Retinal pigment epithelial cell (primary cell): ENCODE measurements around the gene CELF4.
A peak's percentile ranks its signal among the peaks of the same experiment; 100 is the strongest.

Source experiments
- DNase-seq: peaks from one replicate; pipeline ENCODE4 v3.0.0-alpha.2; 2010; ENCODE audit warnings: low read depth
- H3K4me3 ChIP-seq: 2 replicates; pipeline ENCODE4 v1.5.1; 2011; ENCODE audit warnings: mild to moderate bottlenecking, low read length, control low read depth, moderate library complexity
- TF ChIP-seq, protein P1 (sequence below): conservative IDR thresholded peaks from 2 replicates; pipeline ENCODE4 v1.5.1; 2011; ENCODE audit warnings: low read depth, low read length, control low read depth, inconsistent platforms

The CELF4 gene

DNA sequence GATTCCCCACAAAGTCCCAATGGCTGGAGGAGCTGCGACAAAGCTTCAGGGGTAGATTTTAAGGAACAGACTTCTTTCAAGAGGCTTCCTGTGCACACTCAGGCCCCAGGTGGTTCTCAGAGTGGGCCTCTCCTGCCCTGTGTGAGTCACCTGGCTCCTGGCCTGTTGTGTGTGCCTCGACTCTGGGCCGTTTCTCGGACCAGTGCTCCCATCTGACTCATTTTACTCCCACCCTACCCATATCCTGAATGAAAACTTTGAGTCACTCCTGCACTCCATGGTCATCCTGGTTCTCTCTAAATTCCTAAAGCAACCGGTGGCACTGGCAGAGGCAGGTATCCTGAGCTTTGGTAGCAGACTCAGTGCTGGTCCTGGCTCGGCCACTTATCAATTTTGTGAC, 84.1 kb downstream of the CELF4 start:
- no peak overlapping the region for H3K4me3 ChIP-seq
- TF ChIP-seq, protein P1, sequence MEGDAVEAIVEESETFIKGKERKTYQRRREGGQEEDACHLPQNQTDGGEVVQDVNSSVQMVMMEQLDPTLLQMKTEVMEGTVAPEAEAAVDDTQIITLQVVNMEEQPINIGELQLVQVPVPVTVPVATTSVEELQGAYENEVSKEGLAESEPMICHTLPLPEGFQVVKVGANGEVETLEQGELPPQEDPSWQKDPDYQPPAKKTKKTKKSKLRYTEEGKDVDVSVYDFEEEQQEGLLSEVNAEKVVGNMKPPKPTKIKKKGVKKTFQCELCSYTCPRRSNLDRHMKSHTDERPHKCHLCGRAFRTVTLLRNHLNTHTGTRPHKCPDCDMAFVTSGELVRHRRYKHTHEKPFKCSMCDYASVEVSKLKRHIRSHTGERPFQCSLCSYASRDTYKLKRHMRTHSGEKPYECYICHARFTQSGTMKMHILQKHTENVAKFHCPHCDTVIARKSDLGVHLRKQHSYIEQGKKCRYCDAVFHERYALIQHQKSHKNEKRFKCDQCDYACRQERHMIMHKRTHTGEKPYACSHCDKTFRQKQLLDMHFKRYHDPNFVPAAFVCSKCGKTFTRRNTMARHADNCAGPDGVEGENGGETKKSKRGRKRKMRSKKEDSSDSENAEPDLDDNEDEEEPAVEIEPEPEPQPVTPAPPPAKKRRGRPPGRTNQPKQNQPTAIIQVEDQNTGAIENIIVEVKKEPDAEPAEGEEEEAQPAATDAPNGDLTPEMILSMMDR: no peak
- no peak for DNase-seq

DNA sequence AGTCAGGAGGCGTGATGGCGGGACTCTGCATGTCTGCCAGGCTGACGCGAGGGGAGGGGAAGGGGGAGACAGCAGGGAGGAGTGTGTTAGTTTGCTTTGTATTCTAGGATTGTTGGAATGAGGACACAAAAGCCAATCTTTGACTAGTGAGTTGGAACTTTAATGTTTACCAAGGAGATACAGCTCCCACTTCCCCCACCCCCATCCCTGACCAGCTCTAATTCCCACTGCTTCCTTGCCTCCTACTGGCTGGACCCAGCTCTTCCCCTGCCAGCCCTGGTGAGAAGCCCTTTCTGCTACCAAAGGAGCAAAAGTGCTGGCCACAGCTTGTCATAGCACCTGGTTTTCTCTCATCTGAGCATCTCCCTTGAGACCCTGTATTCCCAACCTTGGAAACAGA, 84.5 kb downstream of the CELF4 start:
- TF ChIP-seq, protein P1: no peak
- no peak overlapping the region for H3K4me3 ChIP-seq
- no peak for DNase-seq

DNA sequence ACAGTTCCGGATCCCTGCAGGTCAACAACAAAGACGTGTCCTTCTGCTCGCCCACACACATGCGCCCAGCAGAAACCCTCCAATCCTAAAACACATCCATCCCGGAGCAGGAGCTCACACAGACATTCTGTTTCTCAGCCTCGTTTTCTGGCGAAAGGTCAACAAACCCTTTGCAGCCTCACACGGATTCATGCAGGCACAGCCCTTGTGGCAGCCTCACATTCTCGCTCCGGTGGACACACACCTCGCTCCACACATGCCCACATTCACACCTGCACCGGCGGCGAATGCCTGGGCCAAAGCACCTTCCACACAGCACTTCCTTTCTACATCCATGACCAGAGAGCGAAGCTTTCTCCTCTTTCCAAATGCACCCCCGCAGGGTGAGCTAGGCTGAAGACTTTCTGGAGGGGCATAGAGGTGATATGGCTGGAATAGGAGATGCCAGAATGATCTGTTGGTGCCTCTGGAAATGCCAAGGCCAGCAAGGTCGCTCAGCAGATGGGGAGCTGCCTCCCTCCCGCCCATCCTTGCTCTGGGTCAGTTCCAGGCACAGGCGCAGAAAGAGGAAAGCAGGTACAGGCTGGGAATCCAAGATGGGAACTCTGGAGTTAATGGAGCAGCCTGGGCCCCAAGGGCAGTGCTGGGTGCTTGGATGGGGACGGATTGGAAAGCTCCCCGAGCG, 88.8 kb downstream of the CELF4 start:
- H3K4me3 ChIP-seq: no peak overlapping the region
- TF ChIP-seq, protein P1: no peak
- DNase-seq: no peak

DNA sequence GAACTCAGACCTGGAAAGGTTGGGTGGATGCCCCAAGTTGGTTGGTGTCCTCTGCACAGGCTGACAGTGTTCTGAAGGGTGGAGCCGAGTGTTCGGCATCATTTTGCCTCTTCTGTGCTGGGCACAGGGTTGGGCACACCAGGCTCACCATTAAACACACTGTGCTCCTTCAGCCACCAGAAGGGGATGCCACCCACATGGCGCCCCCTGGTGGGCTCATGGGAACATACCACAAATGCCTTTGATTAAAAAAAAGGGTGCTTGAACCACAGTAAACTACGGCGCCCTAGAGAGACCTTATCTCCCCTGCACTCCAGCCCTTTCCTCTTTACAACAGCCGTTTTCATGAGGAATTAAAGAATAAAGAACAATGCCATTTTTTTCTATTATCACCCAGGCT, 89.4 kb downstream of the CELF4 start:
- no peak overlapping the region for H3K4me3 ChIP-seq
- TF ChIP-seq, protein P1: peak; percentile 72
- no peak for DNase-seq

DNA sequence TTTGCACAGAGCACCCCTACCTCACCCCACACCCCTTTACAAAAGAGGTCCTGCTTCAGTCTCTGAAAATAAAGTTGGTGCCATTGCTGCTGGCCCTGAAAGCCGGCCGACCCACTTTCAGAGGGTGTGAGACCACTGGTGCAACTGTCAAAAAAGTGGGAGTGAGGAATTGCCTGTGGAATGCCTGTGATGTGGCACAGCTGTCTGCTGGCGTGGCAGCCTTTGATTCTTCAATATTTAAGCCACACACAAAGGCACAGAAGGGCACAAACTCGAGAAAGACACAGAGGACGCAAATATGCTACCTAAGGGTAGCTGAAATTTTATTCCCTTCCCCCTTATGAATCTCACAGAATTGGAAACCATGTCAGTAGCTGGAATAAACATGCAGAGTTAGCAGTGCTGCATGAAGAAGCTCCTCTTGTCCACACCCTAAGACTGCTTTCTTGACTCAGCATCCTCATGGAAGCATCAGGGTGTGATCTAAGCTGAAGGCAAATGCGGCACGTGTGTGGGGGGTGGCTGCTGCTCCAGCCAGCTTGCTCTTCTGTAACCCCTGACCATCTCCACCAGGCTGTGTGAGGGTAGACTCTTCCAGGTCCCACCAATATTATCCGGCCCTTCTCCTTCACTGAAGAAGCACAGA, 92.3 kb downstream of the CELF4 start:
- no peak overlapping the region for H3K4me3 ChIP-seq
- no peak for DNase-seq
- TF ChIP-seq, protein P1: no peak

DNA sequence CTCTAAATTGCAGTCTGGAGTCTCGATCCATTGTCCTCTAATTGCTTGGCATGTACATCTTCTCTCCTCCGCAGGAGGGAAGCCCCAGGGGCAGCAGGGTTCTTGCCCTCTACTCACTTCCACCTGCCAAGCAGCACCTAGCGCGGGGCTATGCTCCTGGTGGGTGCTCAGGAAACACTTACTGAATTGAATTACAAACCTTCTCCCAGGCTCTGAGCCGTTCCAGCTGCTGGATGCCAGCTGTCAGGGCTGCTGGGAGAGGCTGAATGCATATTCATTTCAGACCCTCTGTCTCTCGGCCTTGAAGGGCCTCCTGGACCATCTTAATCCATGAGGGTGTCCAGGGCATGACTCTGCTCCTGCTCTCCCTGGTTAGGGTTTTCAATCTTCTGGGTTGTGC, 94.0 kb downstream of the CELF4 start:
- no peak overlapping the region for H3K4me3 ChIP-seq
- no peak for DNase-seq
- TF ChIP-seq, protein P1: no peak

DNA sequence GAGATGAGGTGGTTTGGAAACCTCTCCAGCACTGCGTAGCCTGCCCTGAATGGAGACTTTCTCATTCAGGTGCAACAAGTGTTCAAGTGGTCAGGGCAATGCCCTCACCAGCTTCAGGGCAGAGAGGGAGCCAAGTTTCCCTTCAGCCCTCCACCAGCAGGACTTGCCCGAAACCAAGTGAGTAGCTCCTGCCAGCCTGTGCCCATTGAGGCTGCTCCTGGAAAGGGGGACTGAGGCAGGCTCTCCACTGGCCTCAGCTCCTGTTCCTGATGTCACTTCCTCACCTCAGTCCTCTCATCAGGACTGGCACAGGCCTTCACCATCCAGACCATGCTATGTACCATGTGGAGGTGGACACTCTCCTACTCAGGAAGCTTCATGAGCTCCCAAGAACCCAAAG, 94.6 kb downstream of the CELF4 start:
- DNase-seq: no peak
- H3K4me3 ChIP-seq: no peak overlapping the region
- TF ChIP-seq, protein P1: no peak
